Upper lobe of left lung (tissue), 6 donors: ENCODE data around the gene DYNLT2B. TPM values are rescaled to one million over a fixed set of nuclear protein-coding genes. Genes with fewer than 3 reads are reported as not detected.

Experiments
- ATAC-seq, 2 donors: fragments of 200-7000 bp; cut with Tn5 transposase; one replicate each; pipeline ENCODE4 v1.9.1; 2022; ENCODE audit warnings: mild to moderate bottlenecking in 2 of 2, moderate library complexity in 2 of 2; ENCODE audit not compliant: low FRiP score in 2 of 2
- DNase-seq, 2 donors: peaks; one replicate each; pipeline ENCODE4 v3.0.0-alpha.2; 2019 to 2020
- H3K27ac ChIP-seq, 4 donors: fragments of 200-600 bp; sonication (generic); one replicate each; pipeline ENCODE4 v1.5.1; 2016 to 2019
- H3K27me3 ChIP-seq, 4 donors: fragments of 200-600 bp; sonication (generic); one replicate each; pipeline ENCODE4 v1.5.1; 2017 to 2019
- H3K36me3 ChIP-seq, 4 donors: fragments of 200-600 bp; sonication (generic); one replicate each; pipeline ENCODE4 v1.5.1; 2016 to 2019
- H3K4me1 ChIP-seq, 4 donors: fragments of 200-600 bp; sonication (generic); one replicate each; pipeline ENCODE4 v1.5.1; 2018 to 2019
- H3K4me3 ChIP-seq, 4 donors: fragments of 200-600 bp; sonication (generic); one replicate each; pipeline ENCODE4 v1.5.1; 2017 to 2019; ENCODE audit warnings: mild to moderate bottlenecking in 2 of 4, moderate library complexity in 1 of 4
- H3K9me3 ChIP-seq, 4 donors: fragments of 200-600 bp; sonication (generic); one replicate each; pipeline ENCODE4 v1.5.1; 2018 to 2019
- EP300 ChIP-seq, 4 donors: sonication (generic); formaldehyde crosslinking; IDR thresholded peaks; one replicate each; pipeline ENCODE4 v1.5.1; 2017; ENCODE audit warnings: antibody characterized with exemption in 4 of 4, control low read depth in 2 of 4
- POLR2A ChIP-seq, 4 donors: fragments of 450-650 bp; IDR thresholded peaks; one replicate each; pipeline ENCODE4 v1.5.1; 2016 to 2017; ENCODE audit warnings: antibody characterized with exemption in 4 of 4, mild to moderate bottlenecking in 2 of 4
- POLR2AphosphoS5 ChIP-seq, 2 donors: sonication (generic); formaldehyde crosslinking; IDR thresholded peaks; one replicate each; pipeline ENCODE4 v1.5.1; 2017; ENCODE audit warnings: antibody characterized with exemption in 2 of 2
- WGBS, 2 donors: methylation state at CpG; one replicate each; pipeline ENCODE4 v1.1.5; 2017 to 2018; 5-methylcytosine and 5-hydroxymethylcytosine counted together
- total RNA-seq, 6 donors: library from RNA; depleted of rRNA in 4 of 6; stranded (reverse); fragments of >200 nt in 4 of 6; gene quantifications; one replicate each; pipeline versions ENCODE4 v1.1.0 to v1.2.1, GENCODE V29; 2016 to 2021
- TF ChIP-seq, protein P1 (sequence below), 6 experiments: fragments of 450-650 bp in 4 of 6; fragments of 200-600 bp in 2 of 6; sonication (generic) in 2 of 6; IDR thresholded peaks; one replicate each; pipeline ENCODE4 v1.5.1; 2016 to 2019; ENCODE audit warnings: antibody characterized with exemption in 6 of 6
- donor health status: DM: no; HTN: no; CAD: no; lungs with moderate emphysema.
- donor health status: DM: no; HTN: yes; CAD: no; lungs with severe emphysema.

The DYNLT2B gene
- total RNA-seq, 6 donors from 2014 or later = 2.3 to 10.4 (median 4.4) TPM

DNA sequence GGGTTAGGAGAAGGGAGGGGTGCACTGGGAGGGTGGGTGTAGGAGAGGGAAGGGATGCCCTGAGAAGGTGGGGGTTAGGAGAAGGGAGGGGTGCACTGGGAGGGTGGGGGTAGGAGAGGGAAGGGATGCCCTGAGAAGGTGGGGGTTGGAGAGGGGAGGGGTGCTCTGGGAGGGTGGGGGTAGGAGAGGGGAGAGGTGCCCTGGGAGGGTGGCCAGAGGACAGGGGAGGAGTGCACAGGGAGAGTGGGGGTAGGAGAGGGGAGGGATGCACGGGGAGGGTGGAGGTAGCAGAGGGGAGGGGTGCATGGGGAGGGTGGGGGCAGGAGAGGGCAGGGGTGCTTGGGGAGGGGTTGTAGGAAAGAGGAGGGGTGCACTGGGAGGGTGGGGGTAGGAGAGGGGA is 16.9 kb upstream of the DYNLT2B start:
- TF ChIP-seq POLR2A (IDR thresholded peaks at IDR 0.05) (no peak), POLR2AphosphoS5 (IDR thresholded peaks at IDR 0.05) (no peak), EP300 (IDR thresholded peaks at IDR 0.05) (no peak)
- TF ChIP-seq, protein P1, sequence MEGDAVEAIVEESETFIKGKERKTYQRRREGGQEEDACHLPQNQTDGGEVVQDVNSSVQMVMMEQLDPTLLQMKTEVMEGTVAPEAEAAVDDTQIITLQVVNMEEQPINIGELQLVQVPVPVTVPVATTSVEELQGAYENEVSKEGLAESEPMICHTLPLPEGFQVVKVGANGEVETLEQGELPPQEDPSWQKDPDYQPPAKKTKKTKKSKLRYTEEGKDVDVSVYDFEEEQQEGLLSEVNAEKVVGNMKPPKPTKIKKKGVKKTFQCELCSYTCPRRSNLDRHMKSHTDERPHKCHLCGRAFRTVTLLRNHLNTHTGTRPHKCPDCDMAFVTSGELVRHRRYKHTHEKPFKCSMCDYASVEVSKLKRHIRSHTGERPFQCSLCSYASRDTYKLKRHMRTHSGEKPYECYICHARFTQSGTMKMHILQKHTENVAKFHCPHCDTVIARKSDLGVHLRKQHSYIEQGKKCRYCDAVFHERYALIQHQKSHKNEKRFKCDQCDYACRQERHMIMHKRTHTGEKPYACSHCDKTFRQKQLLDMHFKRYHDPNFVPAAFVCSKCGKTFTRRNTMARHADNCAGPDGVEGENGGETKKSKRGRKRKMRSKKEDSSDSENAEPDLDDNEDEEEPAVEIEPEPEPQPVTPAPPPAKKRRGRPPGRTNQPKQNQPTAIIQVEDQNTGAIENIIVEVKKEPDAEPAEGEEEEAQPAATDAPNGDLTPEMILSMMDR (IDR thresholded peaks at IDR 0.05) = no peak
- Histone ChIP-seq H3K4me1 (no peaks in the 10 kb centered on the region), H3K9me3 (no peaks in the 10 kb centered on the region), H3K36me3 (no peaks in the 10 kb centered on the region), H3K27ac (no peak overlapping the region), H3K27me3 (no peaks in the 10 kb centered on the region), H3K4me3 (no peak overlapping the region)
- no peak for ATAC-seq
- no CpG with 5 or more reads among the region's 1 CpG for WGBS, 2 donors
- DNase-seq = no peak

DNA sequence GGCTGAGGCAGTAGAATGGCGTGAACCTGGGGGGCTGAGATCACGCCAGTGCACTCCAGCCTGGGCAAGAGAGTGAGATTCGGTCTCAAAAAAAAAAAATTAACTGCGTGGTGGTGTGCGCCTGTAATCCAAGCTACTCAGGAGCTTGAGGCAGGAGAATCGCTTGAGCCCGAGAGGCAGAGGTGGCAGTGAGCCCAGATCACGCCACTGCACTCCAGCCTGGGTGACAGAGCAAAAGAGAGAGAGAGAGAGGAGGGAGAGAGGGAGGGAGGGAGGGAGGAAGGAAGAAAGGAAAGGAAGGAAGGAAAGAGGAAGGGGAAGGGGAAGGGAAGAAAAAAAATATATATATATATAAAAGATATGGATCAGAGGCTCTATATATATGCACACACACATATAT is 14.1 kb upstream of the DYNLT2B start:
- Histone ChIP-seq H3K9me3 (no peaks in the 10 kb centered on the region), H3K4me3 (no peak overlapping the region), H3K27ac (no peak overlapping the region), H3K36me3 (no peaks in the 10 kb centered on the region), H3K27me3 (no peaks in the 10 kb centered on the region), H3K4me1 (no peaks in the 10 kb centered on the region)
- ATAC-seq = no peak
- DNase-seq = no peak
- WGBS, 2 donors = 79 to 82% methylated on average over 8 of the region's 8 CpGs
- TF ChIP-seq EP300 (IDR thresholded peaks at IDR 0.05) = no peak
- TF ChIP-seq POLR2AphosphoS5 (IDR thresholded peaks at IDR 0.05) = no peak
- TF ChIP-seq, protein P1 (IDR thresholded peaks at IDR 0.05) = no peak
- no peak for TF ChIP-seq POLR2A (IDR thresholded peaks at IDR 0.05)

DNA sequence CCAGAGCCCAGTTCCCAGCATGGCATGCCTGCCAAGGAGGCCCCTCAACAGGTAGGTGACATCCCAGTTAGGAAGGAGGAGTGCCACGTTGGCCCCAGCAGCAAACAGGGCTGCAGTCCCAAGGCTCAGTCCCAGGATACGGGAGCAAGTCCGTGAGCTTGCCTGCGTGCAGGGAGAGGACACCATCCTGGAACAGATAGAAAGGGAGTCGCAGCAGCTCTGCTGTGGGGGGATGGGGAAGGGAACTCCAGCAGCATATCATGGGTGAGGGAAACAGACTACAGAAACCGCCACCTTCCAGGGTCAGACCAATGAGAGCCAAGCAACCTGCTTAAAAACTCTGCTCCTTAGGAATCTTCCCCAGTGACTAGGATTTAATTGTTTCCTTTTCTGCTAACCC is 9.4 kb upstream of the DYNLT2B start:
- whole genome bisulfite sequencing, 2 donors = 34 to 56% methylated on average over 5 to 6 of the region's 6 CpGs

DNA sequence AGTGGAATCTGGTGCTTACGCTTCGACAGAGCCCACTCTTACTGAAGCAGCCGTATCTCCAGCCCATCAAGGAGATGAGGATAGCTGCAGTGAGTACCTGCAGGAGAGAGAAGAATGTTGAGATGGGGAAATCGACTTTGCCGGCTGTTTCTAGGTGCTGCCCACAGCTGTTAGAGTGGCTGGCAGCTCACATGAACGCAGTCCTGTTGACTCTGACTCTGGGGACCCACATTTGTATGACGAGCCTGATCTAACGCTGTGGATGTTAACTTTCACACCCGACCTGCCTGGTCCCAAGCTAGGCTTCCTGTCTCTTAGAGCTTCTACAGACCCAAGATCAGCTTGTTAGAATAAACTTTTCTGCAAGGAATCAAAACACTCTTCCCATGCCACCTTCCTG is 8.9 kb upstream of the DYNLT2B start:
- WGBS, 2 donors = 81 to 87% methylated on average over 8 to 9 of the region's 9 CpGs
- Histone ChIP-seq H3K36me3 (no peaks in the 10 kb centered on the region), H3K9me3 (no peaks in the 10 kb centered on the region), H3K27ac (no peak overlapping the region), H3K27me3 (no peaks in the 10 kb centered on the region), H3K4me1 (no peaks in the 10 kb centered on the region), H3K4me3 (no peak overlapping the region)
- ATAC-seq (no peak), DNase-seq (no peak)
- no peak for TF ChIP-seq POLR2AphosphoS5 (IDR thresholded peaks at IDR 0.05)
- TF ChIP-seq POLR2A (IDR thresholded peaks at IDR 0.05) = no peak
- TF ChIP-seq, protein P1 (IDR thresholded peaks at IDR 0.05) = no peak
- TF ChIP-seq EP300 (IDR thresholded peaks at IDR 0.05) = no peak

More for the DNA sequence above, 9.4 kb upstream of the DYNLT2B start:
- DNase-seq (no peak), ATAC-seq (no peak)
- no peaks in the 10 kb centered on the region for H3K4me1 ChIP-seq
- no peaks in the 10 kb centered on the region for H3K27me3 ChIP-seq
- H3K4me3 ChIP-seq = no peak overlapping the region
- no peaks in the 10 kb centered on the region for H3K9me3 ChIP-seq
- H3K36me3 ChIP-seq = no peaks in the 10 kb centered on the region
- no peak for TF ChIP-seq POLR2AphosphoS5 (IDR thresholded peaks at IDR 0.05)
- TF ChIP-seq POLR2A (IDR thresholded peaks at IDR 0.05) = no peak
- TF ChIP-seq EP300 (IDR thresholded peaks at IDR 0.05) = no peak
- TF ChIP-seq, protein P1 (IDR thresholded peaks at IDR 0.05) = no peak
- H3K27ac ChIP-seq = no peak overlapping the region

DNA sequence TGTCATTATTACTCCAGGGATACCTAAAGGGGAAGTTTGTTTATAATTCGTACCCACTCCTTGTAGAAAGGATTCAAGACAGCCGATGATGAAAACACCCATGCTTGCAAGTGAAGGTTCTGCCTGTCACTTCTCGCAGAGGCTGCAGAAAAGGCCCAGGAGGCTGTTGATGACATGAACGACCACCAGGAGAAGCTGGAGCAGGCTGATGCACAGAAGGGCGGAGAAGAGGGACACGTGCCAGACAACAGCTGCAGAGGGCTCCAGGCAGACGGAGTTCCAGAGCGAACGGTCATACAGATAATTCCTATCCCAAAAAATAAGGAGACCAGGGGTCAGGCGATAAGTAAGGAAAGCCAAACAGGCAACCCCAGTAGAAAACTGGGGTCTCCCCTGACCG is 5.7 kb upstream of the DYNLT2B start:
- no peak for DNase-seq
- Histone ChIP-seq H3K27ac (no peak overlapping the region), H3K9me3 (no peaks in the 10 kb centered on the region), H3K4me3 (no peak overlapping the region), H3K27me3 (no peaks in the 10 kb centered on the region), H3K36me3 (no peaks in the 10 kb centered on the region), H3K4me1 (peaks cover 0 to 3% (median 1%) of the 10 kb centered on the region in 4 donors)
- 64 to 70% methylated on average over 11 of the region's 11 CpGs for WGBS, 2 donors
- no peak for ATAC-seq
- TF ChIP-seq POLR2A (IDR thresholded peaks at IDR 0.05) (no peak), EP300 (IDR thresholded peaks at IDR 0.05) (no peak), POLR2AphosphoS5 (IDR thresholded peaks at IDR 0.05) (no peak)
- TF ChIP-seq, protein P1 (IDR thresholded peaks at IDR 0.05) = peak in 1 of 6 experiments; percentile 6
